Endothelial cell of umbilical vein (primary cell): ENCODE results near the gene LRRFIP2. TPM values are rescaled to one million over a fixed set of nuclear protein-coding genes. Genes with fewer than 3 reads are reported as not detected.

Experiments used
- BruUV-seq: library from RNA; stranded (reverse); fragments of 400-500 nt; replicated peaks from 2 replicates; lab custom pipeline; 2021; lab: Mats Ljungman, UMichigan
- CTCF ChIA-PET: fragments of 300-600, 350-600 bp; sonication (Branson Sonifier 250); formaldehyde crosslinking; loops from one replicate; lab custom pipeline; 2021; ENCODE audit warnings: antibody characterized with exemption, inconsistent platforms; lab: Charles Lee
- POLR2A ChIA-PET: fragments of 300-600, 350-600 bp; sonication (Branson Sonifier 250); formaldehyde crosslinking; loops from one replicate; lab custom pipeline; 2021; ENCODE audit warnings: antibody characterized with exemption, inconsistent platforms; lab: Charles Lee
- DNase-seq: peaks from one replicate; pipeline ENCODE4 v3.0.0-alpha.2; 2011; ENCODE audit warnings: low read depth, low spot score
- FAIRE-seq: peaks from 2 replicates; lab custom pipeline; 2011; peaks lifted over from hg19 to GRCh38; lab: Jason Lieb, UNC
- H2AFZ ChIP-seq: 2 replicates; pipeline ENCODE4 v1.6.0; 2012; ENCODE audit warnings: low read depth, low read length, control low read depth, inconsistent platforms
- H3K27ac ChIP-seq: 2 replicates; pipeline ENCODE4 v1.5.1; 2011; ENCODE audit warnings: low read depth, mild to moderate bottlenecking, control low read depth, low read length, moderate library complexity; ENCODE audit not compliant: insufficient read depth
- H3K27me3 ChIP-seq, 2 experiments: 2 replicates each; pipeline versions ENCODE4 v1.6.0 to v1.6.1; 2011; ENCODE audit warnings: low read length in 2 of 2, mixed read lengths in 1 of 2; ENCODE audit not compliant: control insufficient read depth in 2 of 2, insufficient read depth in 2 of 2
- H3K36me3 ChIP-seq, 2 experiments: 2 replicates in 1 of 2; 3 replicates in 1 of 2; pipeline ENCODE4 v1.5.1; 2011; ENCODE audit warnings: low read length in 2 of 2, mild to moderate bottlenecking in 1 of 2, moderate library complexity in 1 of 2; ENCODE audit not compliant: control insufficient read depth in 2 of 2, insufficient read depth in 2 of 2; ENCODE audit errors: extremely low read depth in 1 of 2
- H3K4me1 ChIP-seq: 3 replicates; pipeline ENCODE4 v1.5.1; 2011; ENCODE audit warnings: mild to moderate bottlenecking, low read length; ENCODE audit not compliant: control insufficient read depth, insufficient read depth; ENCODE audit errors: extremely low read depth
- H3K4me2 ChIP-seq: 2 replicates; pipeline ENCODE4 v1.6.1; 2011; ENCODE audit warnings: low read length, control low read depth, mixed read lengths; ENCODE audit not compliant: insufficient read depth
- H3K4me3 ChIP-seq, 3 experiments: fragments of 200-600 bp in 1 of 3; sonication (generic), shearing (Covaris generic) in 1 of 3; replicated peaks in 1 of 3; 2 replicates each; pipeline ENCODE4 v1.5.1; 2011 to 2016; ENCODE audit warnings: control low read depth in 3 of 3, low read length in 3 of 3, mild to moderate bottlenecking in 2 of 3, inconsistent platforms in 1 of 3, low read depth in 1 of 3, moderate library complexity in 1 of 3; ENCODE audit not compliant: insufficient read depth in 1 of 3
- H3K79me2 ChIP-seq: 2 replicates; pipeline ENCODE4 v1.6.0; 2012; ENCODE audit warnings: low read length, inconsistent platforms; ENCODE audit not compliant: control insufficient read depth, insufficient read depth
- H3K9ac ChIP-seq: replicated peaks from 2 replicates; pipeline ENCODE3; 2011; ENCODE audit warnings: low read length, control low read depth; ENCODE audit not compliant: insufficient read depth; ENCODE audit errors: extremely low read depth
- H3K9me1 ChIP-seq: replicated peaks from 3 replicates; pipeline ENCODE4 v1.6.0; 2011; ENCODE audit warnings: mild to moderate bottlenecking, low read length; ENCODE audit not compliant: control insufficient read depth, insufficient read depth; ENCODE audit errors: extremely low read depth
- H3K9me3 ChIP-seq: replicated peaks from 2 replicates; pipeline ENCODE4 v1.5.1; 2012; ENCODE audit warnings: low read length, inconsistent platforms; ENCODE audit not compliant: control insufficient read depth, insufficient read depth
- H4K20me1 ChIP-seq: replicated peaks from 2 replicates; pipeline ENCODE3; 2011; ENCODE audit warnings: mild to moderate bottlenecking, low read length; ENCODE audit not compliant: control insufficient read depth, insufficient read depth; ENCODE audit errors: extremely low read depth
- EZH2 ChIP-seq: IDR thresholded peaks from 2 replicates; pipeline ENCODE4 v1.6.1; 2012; ENCODE audit warnings: borderline replicate concordance, low read depth, mild to moderate bottlenecking, moderate library complexity, low read length, inconsistent platforms; ENCODE audit not compliant: severe bottlenecking
- FOS ChIP-seq: IDR thresholded peaks from 2 replicates; pipeline ENCODE4 v1.6.1; 2011; ENCODE audit warnings: mild to moderate bottlenecking, low read length, moderate library complexity, borderline replicate concordance; ENCODE audit not compliant: insufficient read depth
- JUN ChIP-seq: IDR thresholded peaks from 2 replicates; pipeline ENCODE4 v1.6.1; 2011; ENCODE audit warnings: borderline replicate concordance, low read depth; ENCODE audit not compliant: insufficient read length, insufficient read depth
- POLR2A ChIP-seq: IDR thresholded peaks from 2 replicates; pipeline ENCODE4 v1.6.1; 2012; ENCODE audit warnings: low read depth, mild to moderate bottlenecking, control low read depth, low read length
- dilution Hi-C: fragments of 300-500 bp; cut with MboI; formaldehyde crosslinking; loops from one replicate; pipeline ENCODE4 v1.15.0; 2019; ENCODE audit warnings: low sequenced_read_pairs; ENCODE audit not compliant: extremely low pct_ligation_motif_present
- intact Hi-C: fragments of 100-400 bp; cut with micrococcal nuclease; formaldehyde crosslinking; loops from one replicate; pipeline ENCODE4 v1.10.0; 2022
- polyA plus RNA-seq, 4 experiments: library from polyadenylated mRNA; depleted of rRNA in 3 of 4; stranded (reverse) in 3 of 4; unstranded in 1 of 4; fragments of >200 nt; gene quantifications; 2 replicates each; pipeline versions ENCODE4 v1.2.1 to v1.2.3, GENCODE V29; 2011 to 2012; ENCODE audit warnings: missing spikeins in 1 of 4
- total RNA-seq: library from RNA; stranded (reverse); gene quantifications from 2 replicates; pipeline ENCODE4 v1.2.3, GENCODE V29; 2021
- TF ChIP-seq, protein P1 (sequence below): IDR thresholded peaks from 2 replicates; pipeline ENCODE4 v1.6.1; 2011; ENCODE audit not compliant: insufficient read depth, insufficient read length
- TF ChIP-seq, protein P2 (sequence below), 2 donors: IDR thresholded peaks; 1 replicate in 1 of 2; 2 replicates in 1 of 2; pipeline ENCODE4 v1.5.1; 2011; ENCODE audit warnings: low read length in 2 of 2, mild to moderate bottlenecking in 2 of 2, moderate library complexity in 2 of 2, control low read depth in 1 of 2, inconsistent platforms in 1 of 2, low read depth in 1 of 2; ENCODE audit not compliant: insufficient read depth in 1 of 2; ENCODE audit errors: extremely low read depth in 1 of 2

The LRRFIP2 gene
- total and polyA plus RNA-seq, 2 donors (not counting 3 experiments of a cell fraction or from before 2014, with no cell fraction given), result 20.8 to 78.9 TPM

DNA sequence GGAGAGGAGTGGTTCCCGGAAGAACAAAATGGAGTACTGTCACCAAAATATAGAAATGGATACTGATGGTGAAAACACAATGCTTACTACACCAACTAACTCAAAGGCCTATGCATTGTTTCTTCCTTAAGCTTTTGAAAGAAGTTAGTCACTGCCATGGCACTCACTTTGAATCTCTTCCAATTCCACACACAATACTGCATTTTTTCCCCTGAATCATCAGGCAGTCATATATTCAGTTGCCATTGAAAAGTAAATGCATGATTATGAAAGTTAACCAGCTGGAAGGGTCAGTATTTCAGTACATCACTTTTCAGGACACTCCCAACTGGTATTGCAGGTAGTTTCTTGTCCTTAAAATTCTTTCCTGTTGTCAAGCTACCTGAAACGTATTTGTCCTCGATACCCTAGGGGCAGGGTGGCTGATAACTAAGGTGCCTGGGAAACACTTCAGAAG lies 9.0 kb upstream of the LRRFIP2 start:
- H3K4me1 ChIP-seq, result peaks cover 21% of the 10 kb centered on the region
- no peaks in the 10 kb centered on the region for H3K9me3 ChIP-seq
- dilution Hi-C loops, result no loop called here
- no peak for TF ChIP-seq EZH2
- TF ChIP-seq JUN, result peak; percentile 77
- TF ChIP-seq FOS, result peak; percentile 69
- FAIRE-seq, result peak; percentile 87
- CTCF ChIA-PET, result interaction anchor here (1.0 kb wide), 1 partner anchor 99 kb away, joined by 3 read pairs; no protein-coding TSS in a partner anchor
- peak overlapping the region; percentile 71 for H3K27ac ChIP-seq
- no peak overlapping the region for H3K4me3 ChIP-seq
- no peaks in the 10 kb centered on the region for H3K36me3 ChIP-seq
- intact Hi-C loops, result loop anchor here (5.0 kb wide), 1 partner anchor 276 kb away; no protein-coding TSS in a partner anchor
- peaks cover 12% of the 10 kb centered on the region for H3K79me2 ChIP-seq
- DNase-seq, result peak; percentile 93
- H4K20me1 ChIP-seq, result no peaks in the 10 kb centered on the region
- H3K4me2 ChIP-seq, result peak overlapping the region; percentile 30
- H3K9ac ChIP-seq, result no peak overlapping the region
- no TSS peak for BruUV-seq
- no peaks in the 10 kb centered on the region for H3K27me3 ChIP-seq
- H3K9me1 ChIP-seq, result no peaks in the 10 kb centered on the region
- peak overlapping the region; percentile 23 for H2AFZ ChIP-seq
- POLR2A ChIA-PET, result interaction anchor here (1.4 kb wide), 1 partner anchor 190 kb away, joined by 3 read pairs; the partner anchor contains the start of genes EPM2AIP1 and MLH1

DNA sequence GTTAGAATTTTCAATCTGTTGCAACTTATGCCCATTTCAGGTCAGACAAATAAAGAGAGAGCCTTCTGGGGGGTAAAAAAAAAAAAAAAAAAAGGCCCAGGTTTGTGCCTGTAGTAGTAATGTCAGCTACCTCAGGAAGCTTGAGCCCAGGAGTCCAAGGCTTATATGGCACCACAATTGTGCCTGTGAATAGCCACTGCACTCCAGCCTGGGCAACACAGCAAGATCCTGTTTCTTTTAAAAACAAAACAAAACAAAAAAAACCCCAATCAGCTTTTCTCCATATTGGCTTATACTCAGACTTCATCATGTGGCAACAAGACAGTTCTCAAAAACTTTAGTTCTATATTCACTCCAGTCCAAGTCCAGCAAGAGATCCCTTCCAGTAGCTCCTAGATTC lies 8.4 kb upstream of the LRRFIP2 start:
- TF ChIP-seq EZH2, result no peak
- no peak for TF ChIP-seq FOS
- TF ChIP-seq, protein P1, sequence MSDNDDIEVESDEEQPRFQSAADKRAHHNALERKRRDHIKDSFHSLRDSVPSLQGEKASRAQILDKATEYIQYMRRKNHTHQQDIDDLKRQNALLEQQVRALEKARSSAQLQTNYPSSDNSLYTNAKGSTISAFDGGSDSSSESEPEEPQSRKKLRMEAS, result no peak
- TF ChIP-seq JUN, result no peak
- no peak for TF ChIP-seq POLR2A
- TF ChIP-seq, protein P2, sequence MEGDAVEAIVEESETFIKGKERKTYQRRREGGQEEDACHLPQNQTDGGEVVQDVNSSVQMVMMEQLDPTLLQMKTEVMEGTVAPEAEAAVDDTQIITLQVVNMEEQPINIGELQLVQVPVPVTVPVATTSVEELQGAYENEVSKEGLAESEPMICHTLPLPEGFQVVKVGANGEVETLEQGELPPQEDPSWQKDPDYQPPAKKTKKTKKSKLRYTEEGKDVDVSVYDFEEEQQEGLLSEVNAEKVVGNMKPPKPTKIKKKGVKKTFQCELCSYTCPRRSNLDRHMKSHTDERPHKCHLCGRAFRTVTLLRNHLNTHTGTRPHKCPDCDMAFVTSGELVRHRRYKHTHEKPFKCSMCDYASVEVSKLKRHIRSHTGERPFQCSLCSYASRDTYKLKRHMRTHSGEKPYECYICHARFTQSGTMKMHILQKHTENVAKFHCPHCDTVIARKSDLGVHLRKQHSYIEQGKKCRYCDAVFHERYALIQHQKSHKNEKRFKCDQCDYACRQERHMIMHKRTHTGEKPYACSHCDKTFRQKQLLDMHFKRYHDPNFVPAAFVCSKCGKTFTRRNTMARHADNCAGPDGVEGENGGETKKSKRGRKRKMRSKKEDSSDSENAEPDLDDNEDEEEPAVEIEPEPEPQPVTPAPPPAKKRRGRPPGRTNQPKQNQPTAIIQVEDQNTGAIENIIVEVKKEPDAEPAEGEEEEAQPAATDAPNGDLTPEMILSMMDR (IDR thresholded peaks at IDR 0.05; ENCODE audit: extremely low read depth in 1 of 2, insufficient read depth in 1 of 2, low read depth in 1 of 2, low read length in 2 of 2), result no peak
- Histone ChIP-seq H3K4me2 (peak overlapping the region; percentile 30), H3K27me3 (no peaks in the 10 kb centered on the region), H3K9ac (no peak overlapping the region), H3K4me1 (peaks cover 25% of the 10 kb centered on the region), H3K9me3 (no peaks in the 10 kb centered on the region), H3K36me3 (no peaks in the 10 kb centered on the region), H3K9me1 (no peaks in the 10 kb centered on the region), H4K20me1 (no peaks in the 10 kb centered on the region), H2AFZ (no peak overlapping the region), H3K79me2 (peaks cover 18% of the 10 kb centered on the region), H3K27ac (peak overlapping the region; percentile 71), H3K4me3 (no peak overlapping the region)
- ChIA-PET CTCF (interaction anchor here (0.6 to 1.0 kb wide), 2 partner anchors 98 to 110 kb away, joined by 3 read pairs; no protein-coding TSS in a partner anchor), POLR2A (interaction anchor here (1.4 kb wide), 1 partner anchor 190 kb away, joined by 3 read pairs; the partner anchor contains the start of genes EPM2AIP1 and MLH1)
- intact Hi-C loops (loop anchor here (5.0 kb wide), 1 partner anchor 276 kb away; no protein-coding TSS in a partner anchor), dilution Hi-C loops (no loop called here)
- FAIRE-seq (no peak), DNase-seq (no peak)
- BruUV-seq, result no TSS peak
